DOHH2 (cell line): Measurements from ENCODE around the gene AP4M1.

Experiments used
- H3F3A ChIP-seq: fragments of 200-600 bp; sonication (generic), shearing (Covaris generic); 2 replicates; pipeline ENCODE4 v1.6.0; 2016; ENCODE audit warnings: antibody characterized with exemption, mild to moderate bottlenecking; ENCODE audit not compliant: control insufficient read depth, insufficient read depth
- H3K27ac ChIP-seq: fragments of 200-600 bp; sonication (generic); 2 replicates; pipeline ENCODE4 v1.5.1; 2014; ENCODE audit warnings: low read depth, mild to moderate bottlenecking, low read length, moderate library complexity
- H3K27me3 ChIP-seq: fragments of 200-600 bp; sonication (generic); 2 replicates; pipeline ENCODE4 v1.6.1; 2014; ENCODE audit warnings: mild to moderate bottlenecking, low read length, mixed read lengths; ENCODE audit not compliant: control insufficient read depth
- H3K36me3 ChIP-seq: fragments of 200-600 bp; sonication (generic); 2 replicates; pipeline ENCODE4 v1.6.1; 2014; ENCODE audit warnings: mild to moderate bottlenecking, low read length, moderate library complexity, mixed read lengths; ENCODE audit not compliant: control insufficient read depth
- H3K4me1 ChIP-seq: fragments of 200-600 bp; sonication (generic); 2 replicates; pipeline ENCODE4 v1.6.1; 2014; ENCODE audit warnings: mild to moderate bottlenecking, low read length, mixed read lengths; ENCODE audit not compliant: control insufficient read depth
- H3K4me2 ChIP-seq: fragments of 200-600 bp; sonication (generic); 2 replicates; pipeline ENCODE4 v1.6.0; 2014; ENCODE audit warnings: mild to moderate bottlenecking, low read length, moderate library complexity
- H3K4me3 ChIP-seq: fragments of 200-600 bp; sonication (generic); 2 replicates; pipeline ENCODE4 v1.5.1; 2014; ENCODE audit warnings: mild to moderate bottlenecking, low read length, mixed read lengths
- H3K79me2 ChIP-seq: fragments of 200-600 bp; sonication (generic); 2 replicates; pipeline ENCODE4 v1.6.1; 2014; ENCODE audit warnings: mild to moderate bottlenecking, low read length, mixed read lengths; ENCODE audit not compliant: control insufficient read depth
- H3K9me2 ChIP-seq: fragments of 200-600 bp; sonication (generic); replicated peaks from 2 replicates; pipeline ENCODE4 v1.6.1; 2014; ENCODE audit warnings: mild to moderate bottlenecking, low read length, mixed read lengths; ENCODE audit not compliant: control insufficient read depth
- H3K9me3 ChIP-seq: fragments of 200-600 bp; sonication (generic); 2 replicates; pipeline ENCODE4 v1.6.1; 2014; ENCODE audit warnings: antibody characterized with exemption, low read length, mixed read lengths; ENCODE audit not compliant: control insufficient read depth, insufficient read depth
- H4K20me1 ChIP-seq: fragments of 200-600 bp; sonication (generic); 2 replicates; pipeline ENCODE4 v1.6.0; 2014; ENCODE audit warnings: low read depth, mild to moderate bottlenecking, antibody characterized with exemption, low read length, moderate library complexity; ENCODE audit not compliant: control insufficient read depth, insufficient read depth
- EZH2phosphoT487 ChIP-seq: fragments of 200-600 bp; sonication (generic); IDR thresholded peaks from 2 replicates; pipeline ENCODE4 v1.6.1; 2017; ENCODE audit warnings: borderline replicate concordance, mild to moderate bottlenecking, antibody characterized with exemption, low read length, moderate library complexity, mixed read lengths
- TF ChIP-seq, protein P1 (sequence below): fragments of 200-600 bp; sonication (generic); IDR thresholded peaks from one replicate; pipeline ENCODE4 v1.5.1; 2014; ENCODE audit warnings: antibody characterized with exemption, mild to moderate bottlenecking, low read depth, low read length; ENCODE audit not compliant: poor library complexity, severe bottlenecking

The AP4M1 gene

DNA sequence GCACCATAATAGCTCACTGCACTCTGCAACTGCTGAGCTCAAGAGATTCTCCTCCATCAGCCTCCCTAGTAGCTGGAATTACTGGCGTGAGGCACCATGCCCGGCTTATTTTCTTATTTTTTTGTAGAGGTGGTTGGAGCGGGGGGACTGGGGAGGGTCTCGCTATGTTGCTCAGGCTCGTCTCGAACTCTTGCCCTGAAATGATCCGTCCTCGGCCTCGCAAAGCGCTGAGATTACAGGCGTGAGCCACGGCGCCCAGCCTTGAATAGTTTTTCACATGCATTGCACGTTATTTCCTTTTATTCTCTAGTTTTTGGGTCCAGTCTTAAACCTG lies 46.7 kb downstream of the AP4M1 start:
- H3K79me2 ChIP-seq, result peaks cover 44% of the 10 kb centered on the region
- H3F3A ChIP-seq, result peaks cover 19% of the 10 kb centered on the region
- peak overlapping the region; percentile 57 for H3K27ac ChIP-seq
- H3K9me2 ChIP-seq, result no peaks in the 10 kb centered on the region
- H3K9me3 ChIP-seq, result no peaks in the 10 kb centered on the region
- H3K27me3 ChIP-seq, result no peaks in the 10 kb centered on the region
- H3K4me1 ChIP-seq, result peaks cover 43% of the 10 kb centered on the region
- H3K36me3 ChIP-seq, result peaks cover 39% of the 10 kb centered on the region
- H4K20me1 ChIP-seq, result no peaks in the 10 kb centered on the region
- TF ChIP-seq, protein P1, sequence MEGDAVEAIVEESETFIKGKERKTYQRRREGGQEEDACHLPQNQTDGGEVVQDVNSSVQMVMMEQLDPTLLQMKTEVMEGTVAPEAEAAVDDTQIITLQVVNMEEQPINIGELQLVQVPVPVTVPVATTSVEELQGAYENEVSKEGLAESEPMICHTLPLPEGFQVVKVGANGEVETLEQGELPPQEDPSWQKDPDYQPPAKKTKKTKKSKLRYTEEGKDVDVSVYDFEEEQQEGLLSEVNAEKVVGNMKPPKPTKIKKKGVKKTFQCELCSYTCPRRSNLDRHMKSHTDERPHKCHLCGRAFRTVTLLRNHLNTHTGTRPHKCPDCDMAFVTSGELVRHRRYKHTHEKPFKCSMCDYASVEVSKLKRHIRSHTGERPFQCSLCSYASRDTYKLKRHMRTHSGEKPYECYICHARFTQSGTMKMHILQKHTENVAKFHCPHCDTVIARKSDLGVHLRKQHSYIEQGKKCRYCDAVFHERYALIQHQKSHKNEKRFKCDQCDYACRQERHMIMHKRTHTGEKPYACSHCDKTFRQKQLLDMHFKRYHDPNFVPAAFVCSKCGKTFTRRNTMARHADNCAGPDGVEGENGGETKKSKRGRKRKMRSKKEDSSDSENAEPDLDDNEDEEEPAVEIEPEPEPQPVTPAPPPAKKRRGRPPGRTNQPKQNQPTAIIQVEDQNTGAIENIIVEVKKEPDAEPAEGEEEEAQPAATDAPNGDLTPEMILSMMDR, result no peak
- TF ChIP-seq EZH2phosphoT487, result no peak
- H3K4me3 ChIP-seq, result peak overlapping the region; percentile 68
- peak overlapping the region; percentile 75 for H3K4me2 ChIP-seq

DNA sequence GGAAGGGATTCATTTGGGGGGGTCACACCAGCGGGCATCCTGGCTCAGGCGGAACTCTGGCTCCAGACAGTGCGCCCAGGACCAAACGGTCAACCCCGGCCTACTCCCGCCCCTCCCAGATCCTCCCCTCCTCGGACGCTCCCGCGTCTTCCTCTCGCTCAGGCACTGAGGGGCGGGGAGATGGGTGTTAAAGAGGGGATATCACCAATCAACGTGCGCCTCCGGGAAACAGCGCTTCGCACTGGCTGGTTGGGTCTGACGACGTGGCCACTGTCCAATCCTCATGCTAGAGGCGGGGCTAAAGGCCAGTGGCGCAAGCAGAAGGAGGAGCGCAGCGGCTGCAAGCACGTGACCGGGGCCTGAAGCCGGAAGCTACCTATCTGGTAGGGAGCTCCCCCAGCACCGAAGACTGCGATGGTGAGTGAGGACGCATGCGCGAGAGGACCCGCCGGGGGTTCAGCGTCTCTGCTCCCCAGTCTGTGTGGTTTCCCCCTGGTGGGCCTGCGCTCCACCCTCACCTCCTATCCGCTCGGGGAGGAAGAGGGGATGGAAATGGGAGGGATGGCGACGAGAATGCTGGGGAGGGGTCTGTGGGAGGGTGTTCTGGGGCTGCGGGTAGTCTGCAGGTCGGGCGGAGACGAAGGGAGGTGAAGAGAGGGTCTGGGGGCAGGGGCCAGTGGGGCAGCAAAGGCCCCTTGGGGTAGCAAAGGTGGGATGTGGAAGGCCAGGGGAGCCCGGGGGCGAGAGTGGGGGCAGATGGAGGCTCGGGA lies 47.3 kb downstream of the AP4M1 start, which contains the start of gene LAMTOR4:
Gene LAMTOR4, plus strand, starts transcription at position 360 of the 770 bp plus-strand sequence. Its CDS starts 55 bp downstream, at position 415.
- Histone ChIP-seq H3K4me3 (peak within 1 kb of the TSS; percentile 92), H3K27ac (peak within 1 kb of the TSS; percentile 79), H3K4me2 (peak within 1 kb of the TSS; percentile 98), H3K4me1 (peaks cover 48% of the 10 kb centered on the region), H4K20me1 (no peaks in the 10 kb centered on the region), H3K27me3 (no peaks in the 10 kb centered on the region), H3K9me3 (no peaks in the 10 kb centered on the region), H3K79me2 (peaks cover 49% of the 10 kb centered on the region), H3K9me2 (no peaks in the 10 kb centered on the region), H3K36me3 (peaks cover 44% of the 10 kb centered on the region), H3F3A (peaks cover 24% of the 10 kb centered on the region)
- no peak for TF ChIP-seq EZH2phosphoT487
- TF ChIP-seq, protein P1, result peak; percentile 59

DNA sequence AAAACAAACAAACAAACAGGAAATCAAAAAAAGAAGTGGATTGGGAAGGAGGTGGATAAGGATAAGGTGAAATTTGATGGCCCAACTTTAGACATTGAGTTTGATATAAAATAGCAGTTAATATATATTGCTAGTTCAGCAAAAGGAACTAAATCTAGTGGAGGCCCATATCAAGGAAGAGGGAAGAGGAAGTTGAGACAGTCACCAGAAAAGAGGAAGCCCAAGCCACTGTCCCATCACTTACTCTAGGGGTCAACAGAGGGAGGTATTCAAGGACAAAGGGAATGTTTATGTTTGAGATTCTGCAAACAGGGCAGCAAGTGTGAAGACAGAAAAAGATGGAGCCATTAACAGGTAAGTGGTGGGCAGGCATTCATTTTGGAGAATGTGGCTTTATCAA lies 51.0 kb downstream of the AP4M1 start:
- H3K9me3 ChIP-seq, result no peaks in the 10 kb centered on the region
- H3K9me2 ChIP-seq, result no peaks in the 10 kb centered on the region
- H3K4me3 ChIP-seq, result peak overlapping the region; percentile 56
- peaks cover 5% of the 10 kb centered on the region; the same call in 1 of the 2 replicates for H4K20me1 ChIP-seq
- H3K36me3 ChIP-seq, result peaks cover 81% of the 10 kb centered on the region
- H3K4me2 ChIP-seq, result peak overlapping the region; percentile 56
- no peak for TF ChIP-seq EZH2phosphoT487
- TF ChIP-seq, protein P1, result peak; percentile 44
- H3K4me1 ChIP-seq, result peaks cover 79% of the 10 kb centered on the region
- peaks cover 39% of the 10 kb centered on the region for H3F3A ChIP-seq
- H3K79me2 ChIP-seq, result peaks cover 84% of the 10 kb centered on the region
- peak overlapping the region; percentile 64 for H3K27ac ChIP-seq
- no peaks in the 10 kb centered on the region for H3K27me3 ChIP-seq
